ENCODE measurements around the gene MELTF.
A peak's percentile ranks its signal among the peaks of the same experiment; 100 is the strongest.

Gene MELTF

GRCh38 chr3:197010556-197011351 lies 18.9 kb downstream of the MELTF start:
- DNase-seq (ENCODE audit: low read depth in 2 of 2), result no peak

- no peak for DNase-seq (ENCODE audit: low read depth in 2 of 2)
Observed at GRCh38 chr3:197009532-197010019, 20.0 kb downstream of the MELTF start.

GRCh38 chr3:197008436-197009209 lies 21.0 kb downstream of the MELTF start:
- no peak for DNase-seq (ENCODE audit: low read depth in 2 of 2)

- no peak for DNase-seq (ENCODE audit: low read depth in 2 of 2)
Observed at GRCh38 chr3:197007953-197008352, 21.7 kb downstream of the MELTF start.

GRCh38 chr3:197007296-197007940 lies 22.2 kb downstream of the MELTF start:
- DNase-seq (ENCODE audit: low read depth in 2 of 2), result no peak

- DNase-seq (ENCODE audit: low read depth in 2 of 2), result no peak
Observed at GRCh38 chr3:197006860-197007259, 22.8 kb downstream of the MELTF start.

GRCh38 chr3:197006446-197006845 lies 23.2 kb downstream of the MELTF start:
- DNase-seq (ENCODE audit: low read depth in 2 of 2), result no peak

- no peak for DNase-seq (ENCODE audit: low read depth in 2 of 2)
Observed at GRCh38 chr3:197003461-197004385, 25.9 kb downstream of the MELTF start.

- peak; percentile 74 to 75 for DNase-seq (ENCODE audit: low read depth in 2 of 2)
Observed at GRCh38 chr3:197002701-197003454, 26.7 kb downstream of the MELTF start.

GRCh38 chr3:197001972-197002700 lies 27.5 kb downstream of the MELTF start:
- DNase-seq (ENCODE audit: low read depth in 2 of 2), result no peak

GRCh38 chr3:197001106-197001971 lies 28.3 kb downstream of the MELTF start:
- DNase-seq (ENCODE audit: low read depth in 2 of 2), result no peak

GRCh38 chr3:197000211-197000610 lies 29.4 kb downstream of the MELTF start:
- DNase-seq (ENCODE audit: low read depth in 2 of 2), result no peak

- DNase-seq (ENCODE audit: low read depth in 2 of 2), result no peak
Observed at GRCh38 chr3:196998966-196999760, 30.5 kb downstream of the MELTF start.

GRCh38 chr3:196997311-196997710 lies 32.3 kb downstream of the MELTF start:
- no peak for DNase-seq (ENCODE audit: low read depth in 2 of 2)

GRCh38 chr3:196996454-196997265 lies 33.0 kb downstream of the MELTF start:
- no peak for DNase-seq (ENCODE audit: low read depth in 2 of 2)

- DNase-seq (ENCODE audit: low read depth in 2 of 2), result no peak
Observed at GRCh38 chr3:196995646-196996355, 33.8 kb downstream of the MELTF start.

GRCh38 chr3:196995027-196995426 lies 34.6 kb downstream of the MELTF start:
- no peak for DNase-seq (ENCODE audit: low read depth in 2 of 2)

Measured in stimulated activated CD8-positive, alpha-beta memory T cell treated with anti-CD3 and anti-CD28 coated beads, Interleukin-15, amount 100 ng/mL, for 48 hours (primary cell).